A375 (cell line): ENCODE results near the gene PARP4. TPM values are rescaled to one million over a fixed set of nuclear protein-coding genes. Genes with fewer than 3 reads are reported as not detected.

Experiments
- total RNA-seq: library from RNA; depleted of rRNA; stranded (reverse); fragments of >200 nt; shearing (Covaris generic); gene quantifications from 2 replicates; pipeline ENCODE4 v1.2.3, GENCODE V29; 2014; rRNA removed

PARP4 gene
- total RNA-seq = 37.9 and 43.0 TPM in 2 replicates

DNA sequence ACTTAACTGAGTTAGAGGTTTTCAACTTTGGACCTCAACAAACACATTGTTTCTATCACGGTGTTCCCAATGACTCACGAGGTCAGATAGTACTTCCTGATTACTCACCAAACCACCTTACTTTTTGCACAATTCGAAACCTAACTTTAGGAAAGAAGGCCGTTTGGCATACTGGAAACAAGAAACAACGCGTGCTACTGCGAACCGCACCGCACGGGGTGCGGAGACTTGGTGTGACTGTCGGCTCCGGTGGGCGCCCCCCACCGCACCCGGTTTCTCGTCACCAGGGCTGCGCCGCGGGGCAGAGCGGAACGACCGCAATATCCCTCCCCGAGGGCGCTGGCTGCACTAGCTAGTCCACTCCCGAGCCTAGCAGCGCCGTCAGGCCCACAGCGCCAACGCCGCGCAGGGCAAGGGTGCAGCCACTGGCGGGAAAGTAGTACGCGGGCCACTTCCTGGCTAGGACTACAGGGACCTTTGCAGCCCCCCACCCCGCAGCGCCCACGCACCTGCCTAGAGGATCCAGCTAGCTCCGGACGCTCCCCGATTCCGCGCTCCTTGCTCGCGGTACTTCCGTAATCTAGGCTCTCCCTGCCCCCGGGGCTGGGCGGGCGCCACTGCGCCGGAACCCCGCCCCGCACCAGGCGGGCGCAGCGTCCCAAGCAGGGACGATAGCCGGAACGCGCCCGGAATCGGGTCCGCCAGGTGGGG lies at the start of gene PARP4:
PARP4 (minus strand) TSS at position 582 of the 711 bp plus-strand sequence. CDS start 9,002 bp downstream, outside the sequence.

Other genes starting within 250 kb of the PARP4 start
- gene C1QTNF9, start 203.2 kb downstream of the PARP4 start, total RNA-seq = not detected in 2 replicates
- not detected in 2 replicates for gene ATP12A, start 167.6 kb upstream of the PARP4 start, total RNA-seq